ENCODE results near the gene PRSS57.
"Not testable (repeated sequence)": the region's sequence is repeated elsewhere in the genome, so short reads cannot be mapped to it uniquely, and the experiment has no call there.

Gene PRSS57

GRCh38 chr19:676007-676338, 19.3 kb downstream of the PRSS57 start:
- H3K9me3 ChIP-seq (replicated peaks; ENCODE audit: insufficient read depth, low read length): no peaks in the 10 kb centered on the region
- no peaks in the 10 kb centered on the region for H3K9me2 ChIP-seq (replicated peaks; ENCODE audit: insufficient read depth, low read length)
- no peaks in the 10 kb centered on the region for H3K36me3 ChIP-seq (replicated peaks; ENCODE audit: insufficient read depth, low read length)
- no peak for DNase-seq
- no peak overlapping the region for H3K9ac ChIP-seq (ENCODE audit: low read length)
- H4K20me1 ChIP-seq (ENCODE audit: insufficient read depth, low read length): no peaks in the 10 kb centered on the region
- H3K4me2 ChIP-seq (ENCODE audit: low read depth, low read length): no peak overlapping the region
- no peaks in the 10 kb centered on the region for H3F3A ChIP-seq (ENCODE audit: insufficient read depth, low read length)
- H3K4me3 ChIP-seq (ENCODE audit: low read length): no peak overlapping the region
- H3K27ac ChIP-seq (ENCODE audit: low read length): no peak overlapping the region
- no peak overlapping the region for H2AFZ ChIP-seq (ENCODE audit: low read length)
- TF ChIP-seq EZH2phosphoT487 (IDR thresholded peaks at IDR 0.05; ENCODE audit: low read length): no peak
- no peak for TF ChIP-seq EZH2 (optimal IDR thresholded peaks at IDR 0.05; ENCODE audit: low read depth, low read length)
- TF ChIP-seq CTCF (IDR thresholded peaks at IDR 0.05; ENCODE audit: low read length): no peak
- H3K79me2 ChIP-seq (ENCODE audit: low read length): no peaks in the 10 kb centered on the region
- no peaks in the 10 kb centered on the region for H3K4me1 ChIP-seq (ENCODE audit: low read length)
- peaks cover 62% of the 10 kb centered on the region for H3K27me3 ChIP-seq (replicated peaks; ENCODE audit: insufficient read depth, low read length)

GRCh38 chr19:674282-675151, 20.7 kb downstream of the PRSS57 start:
- H3K9me2 ChIP-seq (replicated peaks; ENCODE audit: insufficient read depth, low read length): no peaks in the 10 kb centered on the region
- H3K4me3 ChIP-seq (ENCODE audit: low read length): no peak overlapping the region
- no peaks in the 10 kb centered on the region for H3K4me1 ChIP-seq (ENCODE audit: low read length)
- H4K20me1 ChIP-seq (ENCODE audit: insufficient read depth, low read length): no peaks in the 10 kb centered on the region
- DNase-seq: no peak
- no peak overlapping the region for H3K9ac ChIP-seq (ENCODE audit: low read length)
- H2AFZ ChIP-seq (ENCODE audit: low read length): no peak overlapping the region
- H3K79me2 ChIP-seq (ENCODE audit: low read length): no peaks in the 10 kb centered on the region
- H3K27me3 ChIP-seq (replicated peaks; ENCODE audit: insufficient read depth, low read length): peaks cover 75% of the 10 kb centered on the region
- no peak overlapping the region for H3K4me2 ChIP-seq (ENCODE audit: low read depth, low read length)
- H3K27ac ChIP-seq (ENCODE audit: low read length): no peak overlapping the region
- H3K9me3 ChIP-seq (replicated peaks; ENCODE audit: insufficient read depth, low read length): no peaks in the 10 kb centered on the region
- no peak for TF ChIP-seq EZH2 (optimal IDR thresholded peaks at IDR 0.05; ENCODE audit: low read depth, low read length)
- TF ChIP-seq CTCF (IDR thresholded peaks at IDR 0.05; ENCODE audit: low read length): no peak
- no peak for TF ChIP-seq EZH2phosphoT487 (IDR thresholded peaks at IDR 0.05; ENCODE audit: low read length)
- no peaks in the 10 kb centered on the region for H3K36me3 ChIP-seq (replicated peaks; ENCODE audit: insufficient read depth, low read length)
- no peaks in the 10 kb centered on the region for H3F3A ChIP-seq (ENCODE audit: insufficient read depth, low read length)

- Histone ChIP-seq H3K27me3 (replicated peaks; ENCODE audit: insufficient read depth, low read length) (peaks cover 96% of the 10 kb centered on the region), H3K79me2 (ENCODE audit: low read length) (no peaks in the 10 kb centered on the region), H3F3A (ENCODE audit: insufficient read depth, low read length) (no peaks in the 10 kb centered on the region), H2AFZ (ENCODE audit: low read length) (no peak overlapping the region), H3K9ac (ENCODE audit: low read length) (no peak overlapping the region), H3K4me2 (ENCODE audit: low read depth, low read length) (no peak overlapping the region), H4K20me1 (ENCODE audit: insufficient read depth, low read length) (no peaks in the 10 kb centered on the region), H3K4me3 (ENCODE audit: low read length) (no peak overlapping the region), H3K9me3 (replicated peaks; ENCODE audit: insufficient read depth, low read length) (no peaks in the 10 kb centered on the region), H3K4me1 (ENCODE audit: low read length) (no peaks in the 10 kb centered on the region), H3K27ac (ENCODE audit: low read length) (no peak overlapping the region), H3K9me2 (replicated peaks; ENCODE audit: insufficient read depth, low read length) (no peaks in the 10 kb centered on the region), H3K36me3 (replicated peaks; ENCODE audit: insufficient read depth, low read length) (no peaks in the 10 kb centered on the region)
- TF ChIP-seq EZH2 (optimal IDR thresholded peaks at IDR 0.05; ENCODE audit: low read depth, low read length): no peak
- peak; percentile 29 for TF ChIP-seq CTCF (IDR thresholded peaks at IDR 0.05; ENCODE audit: low read length)
- no peak for DNase-seq
These were observed 24.6 kb downstream of the PRSS57 start for GRCh38 chr19:670609-671075.

- H3K27me3 ChIP-seq (replicated peaks; ENCODE audit: insufficient read depth, low read length): peaks cover 79% of the 10 kb centered on the region
- H3K4me1 ChIP-seq (ENCODE audit: low read length); DNase-seq; H3F3A ChIP-seq (ENCODE audit: insufficient read depth, low read length); H3K36me3 ChIP-seq (replicated peaks; ENCODE audit: insufficient read depth, low read length); H3K4me2 ChIP-seq (ENCODE audit: low read depth, low read length); H2AFZ ChIP-seq (ENCODE audit: low read length); H3K9ac ChIP-seq (ENCODE audit: low read length); H3K4me3 ChIP-seq (ENCODE audit: low read length); H4K20me1 ChIP-seq (ENCODE audit: insufficient read depth, low read length); H3K9me2 ChIP-seq (replicated peaks; ENCODE audit: insufficient read depth, low read length); H3K27ac ChIP-seq (ENCODE audit: low read length); H3K79me2 ChIP-seq (ENCODE audit: low read length); H3K9me3 ChIP-seq (replicated peaks; ENCODE audit: insufficient read depth, low read length): not testable (repeated sequence)
These were observed 26.4 kb downstream of the PRSS57 start for GRCh38 chr19:668675-669434.

GRCh38 chr19:666985-667573, 28.2 kb downstream of the PRSS57 start:
- DNase-seq; H3K4me1 ChIP-seq (ENCODE audit: low read length); H3K36me3 ChIP-seq (replicated peaks; ENCODE audit: insufficient read depth, low read length); H3K9me3 ChIP-seq (replicated peaks; ENCODE audit: insufficient read depth, low read length); H3K9me2 ChIP-seq (replicated peaks; ENCODE audit: insufficient read depth, low read length); H3K27ac ChIP-seq (ENCODE audit: low read length); H3K4me3 ChIP-seq (ENCODE audit: low read length); H3K9ac ChIP-seq (ENCODE audit: low read length); H4K20me1 ChIP-seq (ENCODE audit: insufficient read depth, low read length); H2AFZ ChIP-seq (ENCODE audit: low read length); H3K4me2 ChIP-seq (ENCODE audit: low read depth, low read length); H3F3A ChIP-seq (ENCODE audit: insufficient read depth, low read length): not testable (repeated sequence)
- peaks cover 62% of the 10 kb centered on the region for H3K27me3 ChIP-seq (replicated peaks; ENCODE audit: insufficient read depth, low read length)
- H3K79me2 ChIP-seq (ENCODE audit: low read length): peaks cover 14% of the 10 kb centered on the region
